Mesenchymal stem cell (in vitro differentiated cells and primary cell): ENCODE data around the gene ORMDL3.

Source experiments
- DNase-seq: peaks from one replicate; pipeline ENCODE4 v3.0.0-alpha.2; 2013
- H2AFZ ChIP-seq: one replicate; pipeline ENCODE4 v1.6.1; 2013; ENCODE audit warnings: low read depth, mild to moderate bottlenecking, control low read depth, inconsistent platforms, low read length, moderate library complexity
- H2AK5ac ChIP-seq: 2 replicates; pipeline ENCODE4 v1.6.1; 2013; ENCODE audit warnings: low read length, moderate library complexity, mild to moderate bottlenecking, inconsistent platforms; ENCODE audit not compliant: severe bottlenecking
- H2BK120ac ChIP-seq: one replicate; pipeline ENCODE4 v1.6.1; 2013; ENCODE audit warnings: low read depth, mild to moderate bottlenecking, inconsistent platforms, low read length, moderate library complexity
- H2BK12ac ChIP-seq, 2 experiments: one replicate each; pipeline ENCODE4 v1.6.1; 2013; ENCODE audit warnings: inconsistent platforms in 2 of 2, low read length in 2 of 2, mild to moderate bottlenecking in 2 of 2, moderate library complexity in 2 of 2, control low read depth in 1 of 2
- H2BK15ac ChIP-seq: one replicate; pipeline ENCODE4 v1.6.1; 2013; ENCODE audit warnings: mild to moderate bottlenecking, low read depth, inconsistent platforms; ENCODE audit not compliant: poor library complexity, severe bottlenecking
- H2BK5ac ChIP-seq: 2 replicates; pipeline ENCODE4 v1.6.1; 2013; ENCODE audit warnings: low read depth, mild to moderate bottlenecking, low read length, control low read depth, inconsistent platforms; ENCODE audit not compliant: poor library complexity, severe bottlenecking
- H3K14ac ChIP-seq, 2 experiments: one replicate each; pipeline ENCODE4 v1.6.1; 2013; ENCODE audit warnings: inconsistent platforms in 2 of 2, low read length in 2 of 2, control low read depth in 1 of 2, mild to moderate bottlenecking in 1 of 2, moderate library complexity in 1 of 2
- H3K18ac ChIP-seq, 2 experiments: one replicate each; pipeline ENCODE4 v1.6.1; 2013; ENCODE audit warnings: inconsistent platforms in 2 of 2, low read length in 2 of 2, control low read depth in 1 of 2, low read depth in 1 of 2, mild to moderate bottlenecking in 1 of 2
- H3K23ac ChIP-seq, 2 experiments: one replicate each; pipeline ENCODE4 v1.6.1; 2013; ENCODE audit warnings: inconsistent platforms in 2 of 2, low read length in 2 of 2, mild to moderate bottlenecking in 2 of 2, moderate library complexity in 2 of 2, control low read depth in 1 of 2
- H3K27ac ChIP-seq: 2 replicates; pipeline ENCODE4 v1.5.1; 2013; ENCODE audit warnings: mild to moderate bottlenecking, moderate library complexity, low read length, control low read depth, inconsistent platforms; ENCODE audit not compliant: poor library complexity, severe bottlenecking
- H3K27me3 ChIP-seq, 2 experiments: 2 replicates each; pipeline versions ENCODE4 v1.6.1 to v1.7.0; 2013; ENCODE audit warnings: low read length in 2 of 2, mild to moderate bottlenecking in 2 of 2, moderate library complexity in 2 of 2, control low read depth in 1 of 2, inconsistent platforms in 1 of 2; ENCODE audit not compliant: control insufficient read depth in 1 of 2, insufficient read depth in 1 of 2
- H3K36me3 ChIP-seq, 2 experiments: 2 replicates each; pipeline versions ENCODE4 v1.6.1 to v1.7.0; 2013; ENCODE audit warnings: low read length in 2 of 2, control low read depth in 1 of 2, inconsistent platforms in 1 of 2, low read depth in 1 of 2, mild to moderate bottlenecking in 1 of 2; ENCODE audit not compliant: insufficient read depth in 2 of 2, control insufficient read depth in 1 of 2
- H3K4ac ChIP-seq, 2 experiments: one replicate each; pipeline ENCODE4 v1.6.1; 2013; ENCODE audit warnings: inconsistent platforms in 2 of 2, low read length in 2 of 2, mild to moderate bottlenecking in 2 of 2, moderate library complexity in 2 of 2, control low read depth in 1 of 2, low read depth in 1 of 2
- H3K4me1 ChIP-seq: 2 replicates; pipeline ENCODE4 v1.6.1; 2013; ENCODE audit warnings: low read depth, low read length, control low read depth; ENCODE audit not compliant: control insufficient read depth, insufficient read depth
- H3K4me2 ChIP-seq: 2 replicates; pipeline ENCODE4 v1.6.1; 2013; ENCODE audit warnings: low read length, mild to moderate bottlenecking, inconsistent platforms; ENCODE audit not compliant: poor library complexity, severe bottlenecking
- H3K4me3 ChIP-seq, 2 experiments: 2 replicates each; pipeline versions ENCODE4 v1.5.1 to v1.7.0; 2013; ENCODE audit warnings: low read length in 2 of 2, mild to moderate bottlenecking in 2 of 2, control low read depth in 1 of 2, low read depth in 1 of 2; ENCODE audit not compliant: insufficient read depth in 1 of 2
- H3K79me1 ChIP-seq: replicated peaks from 2 replicates; pipeline ENCODE4 v1.6.1; 2013; ENCODE audit warnings: mild to moderate bottlenecking, control low read depth, low read length, inconsistent platforms; ENCODE audit not compliant: poor library complexity, severe bottlenecking
- H3K9ac ChIP-seq: 2 replicates; pipeline ENCODE4 v1.7.0; 2013; ENCODE audit warnings: mild to moderate bottlenecking, low read length, moderate library complexity
- H3K9me3 ChIP-seq: 2 replicates; pipeline ENCODE4 v1.7.0; 2013; ENCODE audit warnings: mild to moderate bottlenecking, low read length; ENCODE audit not compliant: control insufficient read depth
- H4K8ac ChIP-seq: one replicate; pipeline ENCODE4 v1.6.1; 2013; ENCODE audit warnings: inconsistent platforms, mild to moderate bottlenecking, low read length, moderate library complexity
- H4K91ac ChIP-seq: one replicate; pipeline ENCODE4 v1.6.1; 2013; ENCODE audit warnings: mild to moderate bottlenecking, low read length, inconsistent platforms
- WGBS: methylation state at CpG from one replicate; pipeline ENCODE4 v1.1.7; 2013; ENCODE audit warnings: mixed read lengths; 5-methylcytosine and 5-hydroxymethylcytosine counted together

ORMDL3 gene

DNA sequence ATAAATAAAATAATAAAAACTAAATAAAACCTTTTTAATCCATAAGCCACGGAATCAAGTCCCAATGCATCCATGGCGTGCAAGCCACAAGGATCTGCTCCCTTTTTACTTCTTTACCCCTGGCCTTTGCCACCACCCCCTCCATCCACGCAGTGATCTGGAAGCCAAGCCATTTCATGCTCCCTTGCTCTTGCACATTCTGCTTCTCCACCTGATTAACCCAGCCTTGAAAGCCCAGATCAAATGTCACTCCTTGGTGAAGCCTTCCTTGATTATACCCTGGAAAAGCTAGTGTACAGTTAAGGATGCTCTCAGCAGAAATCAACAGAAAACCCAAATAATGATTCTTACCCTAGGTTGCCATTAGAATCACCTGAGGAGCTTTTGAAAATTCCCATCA is 10.0 kb upstream of the ORMDL3 start:
- Histone ChIP-seq H3K27me3 (peaks cover 0 to 2% of the 10 kb centered on the region in 2 experiments), H3K9me3 (no peaks in the 10 kb centered on the region), H2BK120ac (no peak overlapping the region), H3K23ac (no peak overlapping the region), H2AK5ac (no peak overlapping the region), H2BK12ac (no peak overlapping the region), H2AFZ (no peak overlapping the region), H4K91ac (no peak overlapping the region), H3K9ac (no peak overlapping the region), H3K36me3 (no peaks in the 10 kb centered on the region), H3K4me2 (no peak overlapping the region), H3K4me3 (no peak overlapping the region), H3K27ac (no peak overlapping the region), H3K4ac (no peak overlapping the region), H3K4me1 (peaks cover 9% of the 10 kb centered on the region), H4K8ac (no peak overlapping the region), H3K79me1 (no peaks in the 10 kb centered on the region), H3K14ac (no peak overlapping the region), H3K18ac (no peak overlapping the region), H2BK5ac (no peak overlapping the region), H2BK15ac (no peak overlapping the region)
- DNase-seq, result no peak
- 88% methylated on average over 3 of the region's 3 CpGs for WGBS

- Histone ChIP-seq H2AFZ (no peak overlapping the region), H3K18ac (no peak overlapping the region), H3K14ac (no peak overlapping the region), H3K4ac (no peak overlapping the region), H3K79me1 (no peaks in the 10 kb centered on the region), H3K4me1 (peaks cover 9% of the 10 kb centered on the region), H3K9ac (no peak overlapping the region), H2BK5ac (no peak overlapping the region), H3K9me3 (no peaks in the 10 kb centered on the region), H3K36me3 (no peaks in the 10 kb centered on the region), H3K27ac (no peak overlapping the region), H3K27me3 (no peaks in the 10 kb centered on the region), H2AK5ac (no peak overlapping the region), H4K8ac (no peak overlapping the region), H2BK15ac (no peak overlapping the region), H2BK120ac (no peak overlapping the region), H4K91ac (no peak overlapping the region), H3K4me2 (no peak overlapping the region), H2BK12ac (no peak overlapping the region), H3K23ac (no peak overlapping the region), H3K4me3 (no peak overlapping the region)
- WGBS, result 49% methylated on average over 3 of the region's 3 CpGs
- no peak for DNase-seq
These were observed 8.5 kb upstream of the ORMDL3 start for GRCh38 chr17:39935909-39936308.

GRCh38 chr17:39934324-39934723 is 6.9 kb upstream of the ORMDL3 start:
- H2BK15ac ChIP-seq, result no peak overlapping the region
- no peak overlapping the region for H3K27ac ChIP-seq
- no peak overlapping the region for H3K23ac ChIP-seq
- peaks cover 6% of the 10 kb centered on the region for H3K4me1 ChIP-seq
- H2AFZ ChIP-seq, result no peak overlapping the region
- H4K91ac ChIP-seq, result no peak overlapping the region
- WGBS, result 88% methylated on average over 5 of the region's 5 CpGs
- H3K4me3 ChIP-seq, result no peak overlapping the region
- H2BK120ac ChIP-seq, result no peak overlapping the region
- H2BK5ac ChIP-seq, result no peak overlapping the region
- H4K8ac ChIP-seq, result peak overlapping the region; percentile 14
- no peak overlapping the region for H3K4me2 ChIP-seq
- no peaks in the 10 kb centered on the region for H3K9me3 ChIP-seq
- no peak for DNase-seq
- H3K79me1 ChIP-seq, result no peaks in the 10 kb centered on the region
- H3K18ac ChIP-seq, result no peak overlapping the region
- no peak overlapping the region for H2BK12ac ChIP-seq
- no peak overlapping the region for H3K4ac ChIP-seq
- no peak overlapping the region for H2AK5ac ChIP-seq
- no peak overlapping the region for H3K14ac ChIP-seq
- no peaks in the 10 kb centered on the region for H3K27me3 ChIP-seq
- H3K36me3 ChIP-seq, result no peaks in the 10 kb centered on the region
- no peak overlapping the region for H3K9ac ChIP-seq

DNA sequence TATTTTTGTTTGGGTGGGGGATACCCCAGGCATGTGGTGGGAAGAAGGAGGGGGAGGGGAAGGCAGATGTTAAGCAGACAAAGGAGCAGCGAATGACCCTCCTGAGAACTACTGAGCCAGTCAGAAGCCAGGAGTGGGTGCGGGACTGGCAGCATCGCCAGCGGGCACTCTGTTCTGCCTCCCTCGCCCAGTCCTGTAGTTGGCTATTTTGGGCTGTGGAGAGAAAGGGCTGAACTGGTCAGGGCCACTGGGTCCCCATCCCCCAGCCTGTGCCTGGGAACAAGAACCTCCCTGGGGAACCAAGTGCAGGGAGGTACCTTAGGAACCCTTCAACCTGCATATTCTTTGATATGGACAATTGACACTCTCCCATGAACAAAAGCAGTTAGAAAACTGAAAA is 6.5 kb upstream of the ORMDL3 start:
- no peak overlapping the region for H3K18ac ChIP-seq
- H3K23ac ChIP-seq, result no peak overlapping the region
- no peak overlapping the region for H3K4me3 ChIP-seq
- H2BK120ac ChIP-seq, result no peak overlapping the region
- no peak for DNase-seq
- no peak overlapping the region for H3K27ac ChIP-seq
- no peak overlapping the region for H3K4ac ChIP-seq
- H3K27me3 ChIP-seq, result no peaks in the 10 kb centered on the region
- H2BK12ac ChIP-seq, result no peak overlapping the region
- 90% methylated on average over 5 of the region's 5 CpGs for WGBS
- no peak overlapping the region for H3K4me2 ChIP-seq
- no peaks in the 10 kb centered on the region for H3K9me3 ChIP-seq
- no peak overlapping the region for H4K8ac ChIP-seq
- H3K9ac ChIP-seq, result no peak overlapping the region
- H2BK5ac ChIP-seq, result no peak overlapping the region
- no peaks in the 10 kb centered on the region for H3K79me1 ChIP-seq
- H4K91ac ChIP-seq, result no peak overlapping the region
- peaks cover 6% of the 10 kb centered on the region for H3K4me1 ChIP-seq
- no peak overlapping the region for H3K14ac ChIP-seq
- H2AK5ac ChIP-seq, result no peak overlapping the region
- H3K36me3 ChIP-seq, result no peaks in the 10 kb centered on the region
- H2BK15ac ChIP-seq, result no peak overlapping the region
- H2AFZ ChIP-seq, result no peak overlapping the region
